IMR-90 (cell line): ENCODE results near the gene VMAC. TPM values are rescaled to one million over a fixed set of nuclear protein-coding genes. Genes with fewer than 3 reads are reported as not detected.

ENCODE experiments used
- ATAC-seq: fragments of 200-7000 bp; cut with Tn5 transposase; 2 replicates; pipeline ENCODE4 v1.9.1; 2020; ENCODE audit warnings: low read depth, mild to moderate bottlenecking, moderate library complexity
- BruUV-seq: library from RNA; stranded (reverse); fragments of 400-500 nt; replicated peaks from 2 replicates; lab custom pipeline; 2021; lab: Mats Ljungman, UMichigan
- CTCF ChIA-PET: fragments of 300-600 bp; formaldehyde crosslinking; extraction: SDS; loops from one replicate; lab custom pipeline; 2021; ENCODE audit warnings: antibody characterized with exemption; lab: Yijun Ruan, JAX
- POLR2A ChIA-PET: fragments of 300-600 bp; sonication (Branson Sonifier 250); formaldehyde crosslinking; loops from one replicate; lab custom pipeline; 2022; ENCODE audit warnings: antibody characterized with exemption; ENCODE audit not compliant: unreplicated experiment; lab: Charles Lee
- DNase-seq: peaks from one replicate; pipeline ENCODE4 v3.0.0; 2013
- H2AFZ ChIP-seq: replicated peaks from 2 replicates; pipeline ENCODE3; 2013; ENCODE audit warnings: low read length, mild to moderate bottlenecking; ENCODE audit not compliant: poor library complexity
- H2AK5ac ChIP-seq: 2 replicates; pipeline ENCODE4 v1.6.1; 2013; ENCODE audit warnings: low read depth, low read length, inconsistent platforms
- H2AK9ac ChIP-seq: replicated peaks from 2 replicates; pipeline ENCODE3; 2013; ENCODE audit warnings: mild to moderate bottlenecking, low read depth, low read length, moderate library complexity; ENCODE audit not compliant: poor library complexity
- H2BK120ac ChIP-seq: 2 replicates; pipeline ENCODE4 v1.6.1; 2013; ENCODE audit warnings: low read depth, low read length, inconsistent platforms
- H2BK15ac ChIP-seq: 3 replicates; pipeline ENCODE4 v1.6.1; 2013; ENCODE audit warnings: low read depth, low read length, inconsistent platforms
- H2BK20ac ChIP-seq: 2 replicates; pipeline ENCODE4 v1.6.1; 2013; ENCODE audit warnings: low read depth, mild to moderate bottlenecking, inconsistent platforms, low read length, moderate library complexity
- H2BK5ac ChIP-seq: 2 replicates; pipeline ENCODE4 v1.6.1; 2013; ENCODE audit warnings: mild to moderate bottlenecking, low read depth, low read length, inconsistent platforms; ENCODE audit not compliant: poor library complexity, severe bottlenecking
- H3K14ac ChIP-seq: replicated peaks from 2 replicates; pipeline ENCODE4 v1.6.1; 2013; ENCODE audit warnings: low read depth, low read length, inconsistent platforms
- H3K18ac ChIP-seq: 2 replicates; pipeline ENCODE4 v1.6.1; 2013; ENCODE audit warnings: low read depth, low read length, control low read depth
- H3K23ac ChIP-seq: 2 replicates; pipeline ENCODE4 v1.6.1; 2013; ENCODE audit warnings: low read depth, low read length, inconsistent platforms
- H3K27ac ChIP-seq: 2 replicates; pipeline ENCODE4 v1.5.1; 2013; ENCODE audit warnings: mild to moderate bottlenecking, control low read depth, low read length; ENCODE audit not compliant: insufficient read depth
- H3K27me3 ChIP-seq: 2 replicates; pipeline ENCODE4 v1.6.1; 2013; ENCODE audit warnings: low read length; ENCODE audit not compliant: control insufficient read depth, insufficient read depth
- H3K36me3 ChIP-seq: 2 replicates; pipeline ENCODE4 v1.6.1; 2013; ENCODE audit warnings: low read length, mixed read lengths; ENCODE audit not compliant: control insufficient read depth, insufficient read depth
- H3K4ac ChIP-seq: 2 replicates; pipeline ENCODE4 v1.6.1; 2013; ENCODE audit warnings: low read depth, low read length, inconsistent platforms
- H3K4me1 ChIP-seq: 2 replicates; pipeline ENCODE4 v1.6.1; 2013; ENCODE audit warnings: low read length, mixed read lengths; ENCODE audit not compliant: control insufficient read depth, insufficient read depth
- H3K4me2 ChIP-seq: 2 replicates; pipeline ENCODE4 v1.6.1; 2013; ENCODE audit warnings: low read depth, mild to moderate bottlenecking, control low read depth, low read length, moderate library complexity
- H3K4me3 ChIP-seq: 2 replicates; pipeline ENCODE4 v1.5.1; 2013; ENCODE audit warnings: low read depth, mild to moderate bottlenecking, control low read depth, low read length, moderate library complexity; ENCODE audit not compliant: insufficient read depth
- H3K56ac ChIP-seq: 2 replicates; pipeline ENCODE4 v1.6.1; 2013; ENCODE audit warnings: low read length, inconsistent platforms; ENCODE audit not compliant: insufficient read depth; ENCODE audit errors: extremely low read depth
- H3K79me1 ChIP-seq, 2 experiments: 2 replicates each; pipeline ENCODE4 v1.6.1; 2013; ENCODE audit warnings: low read length in 2 of 2, inconsistent platforms in 1 of 2, low read depth in 1 of 2
- H3K9ac ChIP-seq: 2 replicates; pipeline ENCODE4 v1.6.1; 2013; ENCODE audit warnings: low read depth, low read length, control low read depth
- H3K9me1 ChIP-seq: 2 replicates; pipeline ENCODE4 v1.6.1; 2013; ENCODE audit warnings: low read length, inconsistent platforms; ENCODE audit not compliant: insufficient read depth
- H3K9me3 ChIP-seq: 2 replicates; pipeline ENCODE4 v1.6.1; 2013; ENCODE audit warnings: low read length; ENCODE audit not compliant: control insufficient read depth, insufficient read depth
- H4K20me1 ChIP-seq: 2 replicates; pipeline ENCODE4 v1.6.1; 2013; ENCODE audit warnings: low read length, inconsistent platforms; ENCODE audit not compliant: insufficient read depth
- H4K5ac ChIP-seq: 2 replicates; pipeline ENCODE4 v1.6.1; 2013; ENCODE audit warnings: mild to moderate bottlenecking, low read depth, low read length, control low read depth
- H4K8ac ChIP-seq, 2 experiments: 2 replicates each; pipeline ENCODE4 v1.6.1; 2013; ENCODE audit warnings: low read depth in 2 of 2, low read length in 2 of 2, control low read depth in 1 of 2, inconsistent platforms in 1 of 2
- H4K91ac ChIP-seq: 2 replicates; pipeline ENCODE4 v1.6.1; 2013; ENCODE audit warnings: low read depth, low read length, inconsistent platforms; ENCODE audit not compliant: insufficient read depth
- RAD21 ChIP-seq: IDR thresholded peaks from 2 replicates; pipeline ENCODE4 v1.6.1; 2012; ENCODE audit warnings: low read length, improper control_type of control experiment
- RCOR1 ChIP-seq: IDR thresholded peaks from 2 replicates; pipeline ENCODE4 v1.6.1; 2012; ENCODE audit warnings: mild to moderate bottlenecking, low read length, improper control_type of control experiment; ENCODE audit not compliant: insufficient replicate concordance
- WGBS, 2 experiments: methylation state at CpG; one replicate each; pipeline versions ENCODE4 v1.1.5 to v1.1.7; 2013; ENCODE audit warnings: missing lambda C conversion rate in 2 of 2; ENCODE audit not compliant: insufficient read length in 1 of 2; ENCODE audit errors: extremely low coverage in 2 of 2; 5-methylcytosine and 5-hydroxymethylcytosine counted together
- dilution Hi-C: fragments of 300-500 bp; cut with HindIII; formaldehyde crosslinking; loops from one replicate; pipeline ENCODE4 v1.14.3; 2018; ENCODE audit warnings: low sequenced_read_pairs; ENCODE audit not compliant: unreplicated experiment
- in situ Hi-C: fragments of 300-500 bp; cut with MboI; formaldehyde crosslinking; loops from 3 replicates; pipeline ENCODE4 v1.14.3; 2019; ENCODE audit warnings: low sequenced_read_pairs, inconsistent platforms, mixed read lengths
- intact Hi-C: fragments of 100-400 bp; cut with micrococcal nuclease; formaldehyde crosslinking; loops from 2 replicates; pipeline ENCODE4 v1.10.0; 2022
- polyA plus RNA-seq, 3 experiments: library from polyadenylated mRNA; depleted of rRNA; stranded (reverse); fragments of >200 nt; gene quantifications; 2 replicates each; pipeline ENCODE4 v1.2.3, GENCODE V29; 2012; ENCODE audit warnings: low replicate concordance in 1 of 3
- total RNA-seq: library from RNA; depleted of rRNA; stranded (reverse); fragments of >200 nt; gene quantifications from 2 replicates; pipeline ENCODE4 v1.2.3, GENCODE V29; 2012

Gene VMAC
- total and polyA plus RNA-seq, 2 of the 4 experiments (the other 2 are of a cell fraction), result 1.4 to 3.1 TPM

DNA sequence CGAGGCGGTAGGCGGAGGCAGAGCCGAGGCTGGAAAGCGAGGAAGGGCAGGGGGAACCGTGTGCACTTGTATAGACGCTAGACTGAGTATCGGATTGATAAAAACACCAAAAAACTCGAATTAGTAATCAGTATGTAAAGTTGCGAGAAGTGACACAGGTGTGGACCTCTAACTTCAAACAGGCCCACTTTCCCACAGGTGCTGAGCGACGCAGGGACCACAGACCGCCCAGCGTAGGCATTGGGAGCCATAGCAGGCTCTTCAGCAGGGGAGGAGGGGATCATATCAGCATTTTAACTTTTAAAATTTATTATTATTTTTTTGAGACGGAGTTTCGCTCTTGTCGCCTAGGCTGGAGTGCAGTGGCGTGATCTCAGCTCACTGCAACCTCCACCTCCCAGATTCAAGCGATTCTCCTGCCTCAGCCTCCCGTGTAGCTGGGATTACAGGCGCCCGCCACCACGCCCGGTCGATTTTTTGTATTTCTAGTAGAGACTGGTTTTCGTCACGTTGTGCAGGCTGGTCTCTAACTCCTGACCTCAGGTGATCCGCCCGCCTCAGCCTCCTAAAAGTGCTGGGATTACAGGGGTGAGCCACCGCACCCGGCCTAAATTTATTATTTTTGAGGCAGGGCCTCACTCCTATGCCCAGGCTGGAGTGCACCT is 574 bp downstream of the VMAC start:
- Histone ChIP-seq H3K4me3 (peak overlapping the region; percentile 69), H2AK5ac (peak overlapping the region; percentile 79; the same call in 1 of the 2 replicates), H3K27me3 (no peaks in the 10 kb centered on the region), H3K23ac (peak overlapping the region; percentile 88), H3K9me3 (no peaks in the 10 kb centered on the region), H3K4me1 (peaks cover 4% of the 10 kb centered on the region), H3K27ac (peak overlapping the region; percentile 45), H3K56ac (peak overlapping the region; percentile 53; the same call in 1 of the 2 replicates), H3K18ac (no peak overlapping the region), H4K91ac (peak overlapping the region; percentile 38), H3K4ac (peak overlapping the region; percentile 70), H3K9me1 (peaks cover 4% of the 10 kb centered on the region; the same call in 1 of the 2 replicates), H4K5ac (peak overlapping the region; percentile 60; the same call in 1 of the 2 replicates), H3K36me3 (peaks cover 15% of the 10 kb centered on the region; the same call in 1 of the 2 replicates), H4K8ac (peak overlapping the region; percentile 52 to 87; a peak in 2 of 4 replicates), H3K9ac (peak overlapping the region; percentile 77), H3K79me1 (peaks cover 0 to 39% of the 10 kb centered on the region in 2 experiments; a peak in 3 of 4 replicates), H2AFZ (peak overlapping the region; percentile 98), H4K20me1 (peaks cover 10% of the 10 kb centered on the region), H2BK5ac (peak overlapping the region; percentile 10), H2BK20ac (no peak overlapping the region), H3K4me2 (peak overlapping the region; percentile 100), H2AK9ac (peak overlapping the region; percentile 94), H3K14ac (peak overlapping the region; percentile 73; the same call in 1 of the 2 replicates), H2BK120ac (no peak overlapping the region), H2BK15ac (no peak overlapping the region)
- intact Hi-C loops, result loop anchor here (2.0 kb wide), 1 partner anchor 30 kb away; no protein-coding TSS in a partner anchor
- 61% methylated on average over 3 of the region's 31 CpGs; no CpG with 5 or more reads in 1 of the 2 experiments for WGBS, 2 experiments
- dilution Hi-C loops, result no loop called here
- in situ Hi-C loops, result no loop called here
- POLR2A ChIA-PET, result no interaction called here
- CTCF ChIA-PET, result no interaction called here
- BruUV-seq, result no TSS peak
- ATAC-seq (no peak), DNase-seq (no peak)
- TF ChIP-seq RCOR1 (no peak), RAD21 (no peak)
